ENCODE data around the gene RBM4. TPM values are rescaled to one million over a fixed set of nuclear protein-coding genes. Genes with fewer than 3 reads are reported as not detected.

The RBM4 gene
- total and polyA plus RNA-seq, 9 of the 15 experiments (the other 6 are each of a cell fraction or from before 2014, with no cell fraction given), result 81.6 to 233 (median 122) TPM

GRCh38 chr11:66616379-66617154 is 21.9 kb upstream of the RBM4 start, which contains the start of gene RBM14 (continued):
- TF ChIP-seq ZNF318 (IDR thresholded peaks at IDR 0.05; ENCODE audit: borderline replicate concordance in 1 of 2, low read depth in 1 of 2) (no peak), ZNF696 (CRISPR knock-in tag; conservative IDR thresholded peaks at IDR 0.05) (no peak), ZNF592 (IDR thresholded peaks at IDR 0.05) (no peak), YBX1 (IDR thresholded peaks at IDR 0.05) (no peak), SETDB1 (IDR thresholded peaks at IDR 0.05; ENCODE audit: low read length) (no peak), ZNF449 (CRISPR knock-in tag; IDR thresholded peaks at IDR 0.05) (no peak), PTBP1 (IDR thresholded peaks at IDR 0.05; ENCODE audit: low read depth, low read length) (no peak), PCBP2 (IDR thresholded peaks at IDR 0.05; ENCODE audit: low read depth, low read length, poor library complexity, severe bottlenecking) (no peak), ZNF830 (CRISPR knock-in tag; IDR thresholded peaks at IDR 0.05) (0 out of 2 replicates have a peak, but pooled peaks have one; percentile 53), SIRT6 (IDR thresholded peaks at IDR 0.05; ENCODE audit: low read depth, low read length) (no peak), SMARCC2 (IDR thresholded peaks at IDR 0.05; ENCODE audit: low read depth) (no peak), MECOM (CRISPR knock-in tag; IDR thresholded peaks at IDR 0.05) (no peak), HNRNPK (IDR thresholded peaks at IDR 0.05; ENCODE audit: low read depth, low read length, poor library complexity, severe bottlenecking) (no peak)
